ENCODE measurements around the gene MZB1.

Gene MZB1

GRCh38 chr5:139383275-139383992, 6.3 kb downstream of the MZB1 start, which contains the start of gene SLC23A1:
SLC23A1 (minus strand) TSS chr5:139383297; CDS start chr5:139383253, 44 bp downstream.
- no peak for TF ChIP-seq CTCF (IDR thresholded peaks at IDR 0.05; ENCODE audit: insufficient read depth, low read length, poor library complexity, severe bottlenecking)
- DNase-seq (ENCODE audit: extremely low read depth, insufficient read length) = no peak
- no peaks in the 10 kb centered on the region for H3K27me3 ChIP-seq (replicated peaks; ENCODE audit: control insufficient read depth, insufficient read depth, low read length)
- peaks cover 6% of the 10 kb centered on the region for H3K36me3 ChIP-seq (ENCODE audit: control insufficient read depth, insufficient read depth, low read length)
- H3K4me3 ChIP-seq (replicated peaks; ENCODE audit: low read depth, low read length) = no peak within 1 kb of the TSS

- Histone ChIP-seq H3K36me3 (ENCODE audit: control insufficient read depth, insufficient read depth, low read length) (peaks cover 3% of the 10 kb centered on the region), H3K27me3 (replicated peaks; ENCODE audit: control insufficient read depth, insufficient read depth, low read length) (no peaks in the 10 kb centered on the region), H3K4me3 (replicated peaks; ENCODE audit: low read depth, low read length) (no peak overlapping the region)
- TF ChIP-seq CTCF (IDR thresholded peaks at IDR 0.05; ENCODE audit: insufficient read depth, low read length, poor library complexity, severe bottlenecking) = no peak
- DNase-seq (ENCODE audit: extremely low read depth, insufficient read length) = no peak
These were observed 6.9 kb downstream of the MZB1 start for GRCh38 chr5:139382807-139383206.

GRCh38 chr5:139381837-139382761, 7.6 kb downstream of the MZB1 start:
- Histone ChIP-seq H3K4me3 (replicated peaks; ENCODE audit: low read depth, low read length) (no peak overlapping the region), H3K27me3 (replicated peaks; ENCODE audit: control insufficient read depth, insufficient read depth, low read length) (no peaks in the 10 kb centered on the region), H3K36me3 (ENCODE audit: control insufficient read depth, insufficient read depth, low read length) (no peaks in the 10 kb centered on the region; the same call in none of the 2 replicates)
- DNase-seq (ENCODE audit: extremely low read depth, insufficient read length) = no peak
- no peak for TF ChIP-seq CTCF (IDR thresholded peaks at IDR 0.05; ENCODE audit: insufficient read depth, low read length, poor library complexity, severe bottlenecking)

GRCh38 chr5:139379626-139380449, 9.9 kb downstream of the MZB1 start:
- DNase-seq (ENCODE audit: extremely low read depth, insufficient read length) = no peak
- no peaks in the 10 kb centered on the region for H3K27me3 ChIP-seq (replicated peaks; ENCODE audit: control insufficient read depth, insufficient read depth, low read length)
- H3K36me3 ChIP-seq (ENCODE audit: control insufficient read depth, insufficient read depth, low read length) = no peaks in the 10 kb centered on the region
- H3K4me3 ChIP-seq (replicated peaks; ENCODE audit: low read depth, low read length) = no peak overlapping the region
- TF ChIP-seq CTCF (IDR thresholded peaks at IDR 0.05; ENCODE audit: insufficient read depth, low read length, poor library complexity, severe bottlenecking) = no peak

- no peaks in the 10 kb centered on the region for H3K27me3 ChIP-seq (replicated peaks; ENCODE audit: control insufficient read depth, insufficient read depth, low read length)
- no peak overlapping the region for H3K4me3 ChIP-seq (replicated peaks; ENCODE audit: low read depth, low read length)
- DNase-seq (ENCODE audit: extremely low read depth, insufficient read length) = no peak
- no peak for TF ChIP-seq CTCF (IDR thresholded peaks at IDR 0.05; ENCODE audit: insufficient read depth, low read length, poor library complexity, severe bottlenecking)
- no peaks in the 10 kb centered on the region for H3K36me3 ChIP-seq (ENCODE audit: control insufficient read depth, insufficient read depth, low read length)
These were observed 10.8 kb downstream of the MZB1 start for GRCh38 chr5:139378941-139379361.
